K562 (cell line): ENCODE measurements around the gene RABGAP1L. TPM values are rescaled to one million over a fixed set of nuclear protein-coding genes. Genes with fewer than 3 reads are reported as not detected.

ENCODE experiments used
- ATAC-seq: fragments of 200-7000 bp; cut with Tn5 transposase; 3 replicates; pipeline ENCODE4 v1.9.1; 2020; ENCODE audit warnings: moderate library complexity
- BruUV-seq: library from RNA; stranded (reverse); fragments of 400-500 nt; replicated peaks from 2 replicates; lab custom pipeline; 2021; lab: Mats Ljungman, UMichigan
- CTCF ChIA-PET: fragments of 300-600 bp; formaldehyde crosslinking; extraction: SDS; loops from one replicate; lab custom pipeline; 2021; ENCODE audit warnings: low intra/inter-chr PET ratio; lab: Yijun Ruan, JAX
- POLR2A ChIA-PET: fragments of 300-600, 350-650 bp; sonication (Branson Sonifier 250); formaldehyde crosslinking; extraction: SDS; loops from one replicate; lab custom pipeline; 2021; ENCODE audit warnings: antibody characterized with exemption, inconsistent platforms; lab: Yijun Ruan, JAX
- DNase-seq, 4 experiments: peaks; one replicate each; pipeline versions ENCODE4 v3.0.0 to v3.0.0-alpha.2; 2011 to 2018; ENCODE audit warnings: low spot score in 3 of 4, mixed read lengths in 3 of 4; ENCODE audit errors: extremely low read depth in 1 of 4
- FAIRE-seq: peaks from 2 replicates; lab custom pipeline; 2011; peaks lifted over from hg19 to GRCh38; lab: Jason Lieb, UNC
- H2AFZ ChIP-seq: 2 replicates; pipeline ENCODE4 v1.6.0; 2011; ENCODE audit warnings: low read depth, low read length, control low read depth, inconsistent platforms
- H3K27ac ChIP-seq: fragments of 200-600 bp; 3 replicates; pipeline ENCODE4 v1.8.0; 2011; ENCODE audit warnings: low read depth, mild to moderate bottlenecking, control low read depth, inconsistent platforms, low read length, moderate library complexity, mixed read lengths; ENCODE audit errors: extremely low read depth
- H3K27me3 ChIP-seq, 2 experiments: fragments of 300-600 bp in 1 of 2; 2 replicates in 1 of 2; 3 replicates in 1 of 2; pipeline versions ENCODE4 v1.6.0 to v1.8.0; 2011; ENCODE audit warnings: inconsistent platforms in 2 of 2, low read length in 2 of 2, mild to moderate bottlenecking in 1 of 2, mixed read lengths in 1 of 2, moderate library complexity in 1 of 2; ENCODE audit not compliant: control insufficient read depth in 2 of 2, insufficient read depth in 2 of 2
- H3K36me3 ChIP-seq: fragments of 300-600 bp; 3 replicates; pipeline ENCODE4 v1.8.0; 2011; ENCODE audit warnings: mild to moderate bottlenecking, low read length, inconsistent platforms; ENCODE audit not compliant: control insufficient read depth, insufficient read depth
- H3K4me1 ChIP-seq, 2 experiments: fragments of 200-600 bp in 1 of 2; replicated peaks in 1 of 2; 2 replicates in 1 of 2; 3 replicates in 1 of 2; pipeline versions ENCODE4 v1.5.1 to v1.8.0; 2011; ENCODE audit warnings: inconsistent platforms in 2 of 2, low read length in 2 of 2, mild to moderate bottlenecking in 1 of 2, mixed read lengths in 1 of 2, moderate library complexity in 1 of 2; ENCODE audit not compliant: control insufficient read depth in 2 of 2, insufficient read depth in 2 of 2
- H3K4me2 ChIP-seq: 2 replicates; pipeline ENCODE4 v1.6.1; 2011; ENCODE audit warnings: low read length, control low read depth, inconsistent platforms, mixed read lengths; ENCODE audit not compliant: insufficient read depth
- H3K4me3 ChIP-seq: fragments of 200-600 bp; sonication (generic), shearing (Covaris generic); 2 replicates; pipeline ENCODE4 v1.5.1; 2016; ENCODE audit warnings: control low read depth, inconsistent platforms
- H3K79me2 ChIP-seq: fragments of 200-600 bp; 3 replicates; pipeline ENCODE4 v1.8.0; 2011; ENCODE audit warnings: low read length, inconsistent platforms; ENCODE audit not compliant: control insufficient read depth, insufficient read depth
- H3K9ac ChIP-seq, 2 experiments: 2 replicates each; pipeline versions ENCODE4 v1.6.0 to v1.6.1; 2011; ENCODE audit warnings: low read depth in 2 of 2, low read length in 2 of 2, control low read depth in 1 of 2, inconsistent platforms in 1 of 2, mild to moderate bottlenecking in 1 of 2, mixed read lengths in 1 of 2; ENCODE audit not compliant: insufficient read depth in 1 of 2
- H3K9me1 ChIP-seq: one replicate; pipeline ENCODE4 v1.6.0; 2011; ENCODE audit warnings: inconsistent platforms, mild to moderate bottlenecking, low read length, moderate library complexity; ENCODE audit not compliant: control insufficient read depth, insufficient read depth
- H3K9me3 ChIP-seq: replicated peaks from 2 replicates; pipeline ENCODE4 v1.5.1; 2011; ENCODE audit warnings: low read depth, low read length, inconsistent platforms; ENCODE audit not compliant: control insufficient read depth, insufficient read depth
- H4K20me1 ChIP-seq: replicated peaks from 2 replicates; pipeline ENCODE4 v1.6.1; 2011; ENCODE audit warnings: low read length, inconsistent platforms, mixed read lengths; ENCODE audit not compliant: control insufficient read depth, insufficient read depth
- HDAC1 ChIP-seq, 2 experiments: fragments of 450-650 bp; IDR thresholded peaks; 2 replicates each; pipeline ENCODE4 v1.6.1; 2016 to 2017; ENCODE audit warnings: inconsistent platforms in 1 of 2, mild to moderate bottlenecking in 1 of 2, moderate library complexity in 1 of 2
- HLTF ChIP-seq: fragments of 450-650 bp; IDR thresholded peaks from 2 replicates; pipeline ENCODE4 v1.6.1; 2016
- L3MBTL2 ChIP-seq: fragments of 450-650 bp; IDR thresholded peaks from 2 replicates; pipeline ENCODE4 v1.6.1; 2016; ENCODE audit warnings: mild to moderate bottlenecking, moderate library complexity
- POLR2B ChIP-seq: fragments of 450-650 bp; IDR thresholded peaks from 2 replicates; pipeline ENCODE4 v1.6.1; 2018; ENCODE audit warnings: low read depth; ENCODE audit not compliant: partially characterized antibody
- WGBS: fragments of 100-300 bp; shearing (Covaris generic); methylation state at CpG from one replicate; pipeline ENCODE4 v1.1.6; 2016; ENCODE audit warnings: low coverage, mixed read lengths; ENCODE audit not compliant: insufficient coverage; ENCODE audit errors: missing lambda C conversion rate; 5-methylcytosine and 5-hydroxymethylcytosine counted together
- in situ Hi-C: fragments of 300-500 bp; cut with MboI; formaldehyde crosslinking; loops from 4 replicates; pipeline ENCODE4 v1.15.0; 2018; ENCODE audit warnings: inconsistent platforms, mixed read lengths
- intact Hi-C: fragments of 100-400 bp; cut with micrococcal nuclease; formaldehyde crosslinking; loops from 2 replicates; pipeline ENCODE4 v1.14.2; 2022
- polyA plus RNA-seq, 8 experiments: library from polyadenylated mRNA; depleted of rRNA in 4 of 8; stranded (reverse) in 5 of 8; unstranded in 3 of 8; fragments of >200 nt; fragmentation: Nextera tagmentation in 2 of 8; fragmentation: Illumina TruSeq in 1 of 8; extraction: Ambion mirVana in 2 of 8; extraction: Trizol in 1 of 8; gene quantifications; 2 replicates each; pipeline versions ENCODE4 v1.2.1 to v1.2.3, GENCODE V29; 2011 to 2014; ENCODE audit warnings: inconsistent platforms in 1 of 8, missing spikeins in 1 of 8
- total RNA-seq, 7 experiments: library from RNA; depleted of rRNA in 6 of 7; stranded (reverse); fragments of >200 nt in 6 of 7; fragmentation: Illumina TruSeq in 2 of 7; extraction: Trizol in 2 of 7; gene quantifications; 2 replicates each; pipeline versions ENCODE4 v1.2.1 to v1.2.3, GENCODE V29; 2011 to 2021; ENCODE audit warnings: low replicate concordance in 1 of 7
- TF ChIP-seq, protein P1 (sequence below): fragments of 450-650 bp; IDR thresholded peaks from 2 replicates; pipeline ENCODE4 v1.6.1; 2016
- TF ChIP-seq, protein P2 (sequence below): fragments of 200-600 bp; sonication (generic); IDR thresholded peaks from one replicate; pipeline ENCODE4 v1.6.1; 2012; ENCODE audit warnings: mild to moderate bottlenecking, low read depth, low read length, inconsistent platforms

The RABGAP1L gene
- total and polyA plus RNA-seq, 9 of the 15 experiments (the other 6 are each of a cell fraction or from before 2014, with no cell fraction given), result 16.5 to 44.9 (median 26.7) TPM

DNA sequence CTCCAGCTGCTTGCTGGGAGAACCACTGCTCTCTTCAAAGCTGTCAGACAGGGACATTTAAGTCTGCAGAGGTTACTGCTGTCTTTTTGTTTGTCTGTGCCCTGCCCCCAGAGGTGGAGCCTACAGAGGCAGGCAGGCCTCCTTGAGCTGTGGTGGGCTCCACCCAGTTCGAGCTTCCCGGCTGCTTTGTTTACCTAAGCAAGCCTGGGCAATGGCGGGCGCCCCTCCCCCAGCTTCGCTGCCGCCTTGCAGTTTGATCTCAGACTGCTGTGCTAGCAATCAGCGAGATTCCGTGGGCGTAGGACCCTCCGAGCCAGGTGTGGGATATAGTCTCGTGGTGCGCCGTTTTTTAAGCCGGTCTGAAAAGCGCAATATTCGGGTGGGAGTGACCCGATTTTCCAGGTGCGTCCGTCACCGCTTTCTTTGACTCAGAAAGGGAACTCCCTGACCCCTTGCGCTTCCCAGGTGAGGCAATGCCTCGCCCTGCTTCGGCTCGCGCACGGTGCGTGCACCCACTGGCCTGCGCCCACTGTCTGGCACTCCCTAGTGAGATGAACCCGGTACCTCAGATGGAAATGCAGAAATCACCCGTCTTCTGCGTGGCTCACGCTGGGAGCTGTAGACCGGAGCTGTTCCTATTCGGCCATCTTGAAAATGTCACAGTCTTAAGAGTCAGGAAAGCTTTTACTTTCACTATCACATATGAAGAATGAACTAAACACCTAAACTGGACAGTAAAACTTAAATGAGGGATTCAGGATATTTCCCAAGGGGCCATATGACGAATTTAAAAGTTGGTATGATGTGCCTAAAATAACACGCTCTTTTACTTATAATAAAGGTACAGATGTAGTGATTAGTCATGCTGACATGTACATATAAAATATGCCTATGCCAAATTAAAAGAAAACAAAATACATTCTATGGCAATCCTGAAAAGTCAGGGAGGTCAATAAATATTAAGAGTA, 689.6 kb downstream of the RABGAP1L start (continued):
- TF ChIP-seq HDAC1 (IDR thresholded peaks at IDR 0.05) (peak in 1 of 2 experiments; percentile 68; a peak in 2 of 4 replicates), L3MBTL2 (peak; percentile 88), POLR2B (peak; percentile 71)
- TF ChIP-seq, protein P1, sequence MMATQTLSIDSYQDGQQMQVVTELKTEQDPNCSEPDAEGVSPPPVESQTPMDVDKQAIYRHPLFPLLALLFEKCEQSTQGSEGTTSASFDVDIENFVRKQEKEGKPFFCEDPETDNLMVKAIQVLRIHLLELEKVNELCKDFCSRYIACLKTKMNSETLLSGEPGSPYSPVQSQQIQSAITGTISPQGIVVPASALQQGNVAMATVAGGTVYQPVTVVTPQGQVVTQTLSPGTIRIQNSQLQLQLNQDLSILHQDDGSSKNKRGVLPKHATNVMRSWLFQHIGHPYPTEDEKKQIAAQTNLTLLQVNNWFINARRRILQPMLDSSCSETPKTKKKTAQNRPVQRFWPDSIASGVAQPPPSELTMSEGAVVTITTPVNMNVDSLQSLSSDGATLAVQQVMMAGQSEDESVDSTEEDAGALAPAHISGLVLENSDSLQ, result peak; percentile 34; the same call in 1 of the 2 replicates
- TF ChIP-seq, all 486 proteins: peak for 54; not testable (repeated sequence) for 432

DNA sequence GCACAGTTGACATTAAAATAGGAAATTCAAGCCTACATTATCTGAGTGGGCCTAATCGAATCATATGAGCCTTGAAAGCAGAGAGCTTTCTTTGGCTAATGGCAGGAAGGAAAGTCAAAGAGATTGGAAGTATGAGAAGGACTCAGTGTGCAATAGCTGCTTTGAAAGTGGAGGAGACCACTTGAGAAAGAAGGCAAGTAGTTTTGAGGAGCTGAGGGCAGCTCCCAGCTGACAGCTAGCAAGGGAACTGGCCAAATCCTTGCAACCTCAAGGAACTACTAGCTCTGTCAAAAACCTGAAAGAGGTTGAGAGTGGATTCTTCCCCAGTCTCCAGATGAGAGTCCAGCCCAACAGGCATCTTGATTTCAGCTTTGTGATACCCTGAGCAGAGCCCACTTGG, 691.4 kb downstream of the RABGAP1L start:
- ChIA-PET POLR2A (no interaction called here), CTCF (interaction anchor here (0.6 kb wide), 1 partner anchor 28 kb away, joined by 3 read pairs; no protein-coding TSS in a partner anchor)
- H3K9me3 ChIP-seq, result no peaks in the 10 kb centered on the region
- intact Hi-C loops, result no loop called here
- H3K27ac ChIP-seq, result no peak overlapping the region
- peak; percentile 15 for FAIRE-seq
- no peaks in the 10 kb centered on the region for H3K27me3 ChIP-seq
- H3K4me2 ChIP-seq, result no peak overlapping the region
- 56% methylated on average over 1 of the region's 1 CpG for WGBS
- in situ Hi-C loops, result no loop called here
- H2AFZ ChIP-seq, result no peak overlapping the region
- no peaks in the 10 kb centered on the region for H3K79me2 ChIP-seq
- H3K9me1 ChIP-seq, result no peaks in the 10 kb centered on the region
- no peak overlapping the region for H3K4me3 ChIP-seq
- H3K9ac ChIP-seq, result no peak overlapping the region
- no peaks in the 10 kb centered on the region for H3K36me3 ChIP-seq
- BruUV-seq, result no TSS peak
- H4K20me1 ChIP-seq, result no peaks in the 10 kb centered on the region
- H3K4me1 ChIP-seq, result no peaks in the 10 kb centered on the region; a peak in 1 of 5 replicates
- no peak for DNase-seq
- ATAC-seq, result no peak
- TF ChIP-seq, protein P2, sequence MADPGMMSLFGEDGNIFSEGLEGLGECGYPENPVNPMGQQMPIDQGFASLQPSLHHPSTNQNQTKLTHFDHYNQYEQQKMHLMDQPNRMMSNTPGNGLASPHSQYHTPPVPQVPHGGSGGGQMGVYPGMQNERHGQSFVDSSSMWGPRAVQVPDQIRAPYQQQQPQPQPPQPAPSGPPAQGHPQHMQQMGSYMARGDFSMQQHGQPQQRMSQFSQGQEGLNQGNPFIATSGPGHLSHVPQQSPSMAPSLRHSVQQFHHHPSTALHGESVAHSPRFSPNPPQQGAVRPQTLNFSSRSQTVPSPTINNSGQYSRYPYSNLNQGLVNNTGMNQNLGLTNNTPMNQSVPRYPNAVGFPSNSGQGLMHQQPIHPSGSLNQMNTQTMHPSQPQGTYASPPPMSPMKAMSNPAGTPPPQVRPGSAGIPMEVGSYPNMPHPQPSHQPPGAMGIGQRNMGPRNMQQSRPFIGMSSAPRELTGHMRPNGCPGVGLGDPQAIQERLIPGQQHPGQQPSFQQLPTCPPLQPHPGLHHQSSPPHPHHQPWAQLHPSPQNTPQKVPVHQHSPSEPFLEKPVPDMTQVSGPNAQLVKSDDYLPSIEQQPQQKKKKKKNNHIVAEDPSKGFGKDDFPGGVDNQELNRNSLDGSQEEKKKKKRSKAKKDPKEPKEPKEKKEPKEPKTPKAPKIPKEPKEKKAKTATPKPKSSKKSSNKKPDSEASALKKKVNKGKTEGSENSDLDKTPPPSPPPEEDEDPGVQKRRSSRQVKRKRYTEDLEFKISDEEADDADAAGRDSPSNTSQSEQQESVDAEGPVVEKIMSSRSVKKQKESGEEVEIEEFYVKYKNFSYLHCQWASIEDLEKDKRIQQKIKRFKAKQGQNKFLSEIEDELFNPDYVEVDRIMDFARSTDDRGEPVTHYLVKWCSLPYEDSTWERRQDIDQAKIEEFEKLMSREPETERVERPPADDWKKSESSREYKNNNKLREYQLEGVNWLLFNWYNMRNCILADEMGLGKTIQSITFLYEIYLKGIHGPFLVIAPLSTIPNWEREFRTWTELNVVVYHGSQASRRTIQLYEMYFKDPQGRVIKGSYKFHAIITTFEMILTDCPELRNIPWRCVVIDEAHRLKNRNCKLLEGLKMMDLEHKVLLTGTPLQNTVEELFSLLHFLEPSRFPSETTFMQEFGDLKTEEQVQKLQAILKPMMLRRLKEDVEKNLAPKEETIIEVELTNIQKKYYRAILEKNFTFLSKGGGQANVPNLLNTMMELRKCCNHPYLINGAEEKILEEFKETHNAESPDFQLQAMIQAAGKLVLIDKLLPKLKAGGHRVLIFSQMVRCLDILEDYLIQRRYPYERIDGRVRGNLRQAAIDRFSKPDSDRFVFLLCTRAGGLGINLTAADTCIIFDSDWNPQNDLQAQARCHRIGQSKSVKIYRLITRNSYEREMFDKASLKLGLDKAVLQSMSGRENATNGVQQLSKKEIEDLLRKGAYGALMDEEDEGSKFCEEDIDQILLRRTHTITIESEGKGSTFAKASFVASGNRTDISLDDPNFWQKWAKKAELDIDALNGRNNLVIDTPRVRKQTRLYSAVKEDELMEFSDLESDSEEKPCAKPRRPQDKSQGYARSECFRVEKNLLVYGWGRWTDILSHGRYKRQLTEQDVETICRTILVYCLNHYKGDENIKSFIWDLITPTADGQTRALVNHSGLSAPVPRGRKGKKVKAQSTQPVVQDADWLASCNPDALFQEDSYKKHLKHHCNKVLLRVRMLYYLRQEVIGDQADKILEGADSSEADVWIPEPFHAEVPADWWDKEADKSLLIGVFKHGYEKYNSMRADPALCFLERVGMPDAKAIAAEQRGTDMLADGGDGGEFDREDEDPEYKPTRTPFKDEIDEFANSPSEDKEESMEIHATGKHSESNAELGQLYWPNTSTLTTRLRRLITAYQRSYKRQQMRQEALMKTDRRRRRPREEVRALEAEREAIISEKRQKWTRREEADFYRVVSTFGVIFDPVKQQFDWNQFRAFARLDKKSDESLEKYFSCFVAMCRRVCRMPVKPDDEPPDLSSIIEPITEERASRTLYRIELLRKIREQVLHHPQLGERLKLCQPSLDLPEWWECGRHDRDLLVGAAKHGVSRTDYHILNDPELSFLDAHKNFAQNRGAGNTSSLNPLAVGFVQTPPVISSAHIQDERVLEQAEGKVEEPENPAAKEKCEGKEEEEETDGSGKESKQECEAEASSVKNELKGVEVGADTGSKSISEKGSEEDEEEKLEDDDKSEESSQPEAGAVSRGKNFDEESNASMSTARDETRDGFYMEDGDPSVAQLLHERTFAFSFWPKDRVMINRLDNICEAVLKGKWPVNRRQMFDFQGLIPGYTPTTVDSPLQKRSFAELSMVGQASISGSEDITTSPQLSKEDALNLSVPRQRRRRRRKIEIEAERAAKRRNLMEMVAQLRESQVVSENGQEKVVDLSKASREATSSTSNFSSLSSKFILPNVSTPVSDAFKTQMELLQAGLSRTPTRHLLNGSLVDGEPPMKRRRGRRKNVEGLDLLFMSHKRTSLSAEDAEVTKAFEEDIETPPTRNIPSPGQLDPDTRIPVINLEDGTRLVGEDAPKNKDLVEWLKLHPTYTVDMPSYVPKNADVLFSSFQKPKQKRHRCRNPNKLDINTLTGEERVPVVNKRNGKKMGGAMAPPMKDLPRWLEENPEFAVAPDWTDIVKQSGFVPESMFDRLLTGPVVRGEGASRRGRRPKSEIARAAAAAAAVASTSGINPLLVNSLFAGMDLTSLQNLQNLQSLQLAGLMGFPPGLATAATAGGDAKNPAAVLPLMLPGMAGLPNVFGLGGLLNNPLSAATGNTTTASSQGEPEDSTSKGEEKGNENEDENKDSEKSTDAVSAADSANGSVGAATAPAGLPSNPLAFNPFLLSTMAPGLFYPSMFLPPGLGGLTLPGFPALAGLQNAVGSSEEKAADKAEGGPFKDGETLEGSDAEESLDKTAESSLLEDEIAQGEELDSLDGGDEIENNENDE, result no peak
- TF ChIP-seq HLTF, result no peak
